Measurements from ENCODE around the gene GFI1B.
"Not testable (repeated sequence)": the region's sequence is repeated elsewhere in the genome, so short reads cannot be mapped to it uniquely, and the experiment has no call there.

The GFI1B gene

GRCh38 chr9:133035669-133036068, 57.2 kb downstream of the GFI1B start:
- Histone ChIP-seq H3K4me3 (ENCODE audit: insufficient read length, low read depth) (no peak overlapping the region), H3K9ac (ENCODE audit: insufficient read length, low read depth) (no peak overlapping the region), H3K27me3 (ENCODE audit: insufficient read depth, insufficient read length) (no peaks in the 10 kb centered on the region), H3K4me1 (ENCODE audit: insufficient read depth, insufficient read length) (no peaks in the 10 kb centered on the region), H3K36me3 (ENCODE audit: insufficient read depth, insufficient read length, low read length) (peaks cover 66% of the 10 kb centered on the region), H3K9me3 (ENCODE audit: insufficient read depth, low read length) (peaks cover 26% of the 10 kb centered on the region)
- DNase-seq (ENCODE audit: low read depth, low spot score) = no peak
- TF ChIP-seq ZNF274 (IDR thresholded peaks at IDR 0.05; ENCODE audit: low read depth, low read length) (no peak), SUZ12 (IDR thresholded peaks at IDR 0.05; ENCODE audit: extremely low read depth, insufficient read depth, insufficient read length) (no peak), YY1 (IDR thresholded peaks at IDR 0.05; ENCODE audit: insufficient read depth, insufficient read length) (no peak)

- H3K9me3 ChIP-seq (ENCODE audit: insufficient read depth, low read length) = peaks cover 9% of the 10 kb centered on the region
- H3K4me1 ChIP-seq (ENCODE audit: insufficient read depth, insufficient read length) = no peaks in the 10 kb centered on the region
- no peaks in the 10 kb centered on the region for H3K27me3 ChIP-seq (ENCODE audit: insufficient read depth, insufficient read length)
- H3K9ac ChIP-seq (ENCODE audit: insufficient read length, low read depth) = no peak overlapping the region
- H3K4me3 ChIP-seq (ENCODE audit: insufficient read length, low read depth) = no peak overlapping the region
- no peak for DNase-seq (ENCODE audit: low read depth, low spot score)
- H3K36me3 ChIP-seq (ENCODE audit: insufficient read depth, insufficient read length, low read length) = peaks cover 73% of the 10 kb centered on the region
- no peak for TF ChIP-seq ZNF274 (IDR thresholded peaks at IDR 0.05; ENCODE audit: low read depth, low read length)
Observed at GRCh38 chr9:133037775-133038515, 59.5 kb downstream of the GFI1B start.

GRCh38 chr9:133040892-133041479, 62.5 kb downstream of the GFI1B start:
- H3K36me3 ChIP-seq (ENCODE audit: insufficient read depth, insufficient read length, low read length) = peaks cover 77% of the 10 kb centered on the region
- not testable (repeated sequence) for H3K9ac ChIP-seq (ENCODE audit: insufficient read length, low read depth); H3K27me3 ChIP-seq (ENCODE audit: insufficient read depth, insufficient read length); H3K4me3 ChIP-seq (ENCODE audit: insufficient read length, low read depth); DNase-seq (ENCODE audit: low read depth, low spot score); H3K9me3 ChIP-seq (ENCODE audit: insufficient read depth, low read length); H3K4me1 ChIP-seq (ENCODE audit: insufficient read depth, insufficient read length)

Data from NT2/D1 (cell line).